DND-41 (cell line): ENCODE measurements around the gene CCDC106.

Experiments
- ATAC-seq: fragments of 200-7000 bp; cut with Tn5 transposase; 3 replicates; pipeline ENCODE4 v1.9.1; 2021; ENCODE audit warnings: low read depth; ENCODE audit not compliant: insufficient read depth
- DNase-seq: peaks from one replicate; pipeline ENCODE4 v3.0.0-alpha.2; 2020
- H2AFZ ChIP-seq: 2 replicates; pipeline ENCODE4 v1.6.0; 2012; ENCODE audit warnings: low read depth, low read length
- H3K27ac ChIP-seq: 2 replicates; pipeline ENCODE4 v1.5.1; 2012; ENCODE audit warnings: low read length, inconsistent platforms
- H3K27me3 ChIP-seq: fragments of 200-600 bp; sonication (generic); 2 replicates; pipeline ENCODE4 v1.6.0; 2012; ENCODE audit warnings: low read length, mild to moderate bottlenecking, inconsistent platforms; ENCODE audit not compliant: insufficient read depth, poor library complexity
- H3K36me3 ChIP-seq: 2 replicates; pipeline ENCODE4 v1.5.1; 2012; ENCODE audit warnings: low read length, inconsistent platforms; ENCODE audit not compliant: insufficient read depth
- H3K4me1 ChIP-seq: 2 replicates; pipeline ENCODE4 v1.5.1; 2012; ENCODE audit warnings: mild to moderate bottlenecking, low read length; ENCODE audit not compliant: insufficient read depth
- H3K4me2 ChIP-seq: 2 replicates; pipeline ENCODE4 v1.6.0; 2012; ENCODE audit warnings: mild to moderate bottlenecking, moderate library complexity, low read length, inconsistent platforms; ENCODE audit not compliant: insufficient read depth
- H3K4me3 ChIP-seq, 2 experiments: fragments of 200-600 bp in 1 of 2; shearing (Covaris generic) in 1 of 2; 2 replicates each; pipeline ENCODE4 v1.5.1; 2012 to 2016; ENCODE audit warnings: inconsistent platforms in 2 of 2, low read length in 2 of 2, mild to moderate bottlenecking in 2 of 2, low read depth in 1 of 2, moderate library complexity in 1 of 2
- H3K79me2 ChIP-seq: 2 replicates; pipeline ENCODE4 v1.6.0; 2012; ENCODE audit warnings: low read length, inconsistent platforms; ENCODE audit not compliant: insufficient read depth
- H3K9ac ChIP-seq: 2 replicates; pipeline ENCODE4 v1.6.0; 2012; ENCODE audit warnings: low read depth, mild to moderate bottlenecking, inconsistent platforms, low read length, moderate library complexity
- H3K9me3 ChIP-seq: 2 replicates; pipeline ENCODE4 v1.5.1; 2012; ENCODE audit warnings: low read length, moderate library complexity, mild to moderate bottlenecking, inconsistent platforms; ENCODE audit not compliant: insufficient read depth, severe bottlenecking
- H4K20me1 ChIP-seq: 2 replicates; pipeline ENCODE4 v1.6.0; 2012; ENCODE audit warnings: low read length; ENCODE audit not compliant: insufficient read depth
- CTCF ChIP-seq: IDR thresholded peaks from 2 replicates; pipeline ENCODE4 v1.5.1; 2012; ENCODE audit warnings: borderline replicate concordance, low read length, moderate library complexity, mild to moderate bottlenecking; ENCODE audit not compliant: poor library complexity, severe bottlenecking; ENCODE audit errors: extremely low read depth
- EZH2 ChIP-seq: IDR thresholded peaks from 3 replicates; pipeline ENCODE4 v1.6.1; 2012; ENCODE audit warnings: borderline replicate concordance, low read depth, mild to moderate bottlenecking, moderate library complexity, low read length, inconsistent platforms; ENCODE audit not compliant: severe bottlenecking

The CCDC106 gene

GRCh38 chr19:55674459-55674840 is 26.4 kb downstream of the CCDC106 start:
- Histone ChIP-seq H4K20me1 (peaks cover 75% of the 10 kb centered on the region), H3K27me3 (no peaks in the 10 kb centered on the region), H3K4me1 (peaks cover 64% of the 10 kb centered on the region), H2AFZ (no peak overlapping the region), H3K4me3 (peak overlapping the region; percentile 14 to 87; a peak in 3 of 4 replicates), H3K79me2 (peaks cover 87% of the 10 kb centered on the region), H3K4me2 (peak overlapping the region; percentile 94), H3K9ac (peak overlapping the region; percentile 93), H3K27ac (no peak overlapping the region), H3K36me3 (peaks cover 69% of the 10 kb centered on the region), H3K9me3 (no peaks in the 10 kb centered on the region)
- no peak for ATAC-seq
- no peak for DNase-seq
- TF ChIP-seq CTCF (no peak), EZH2 (no peak)

- ATAC-seq (peak; percentile 93), DNase-seq (peak; percentile 98)
- peaks cover 69% of the 10 kb centered on the region for H3K36me3 ChIP-seq
- peak within 1 kb of the TSS; percentile 73 for H3K27ac ChIP-seq
- H3K4me1 ChIP-seq, result peaks cover 60% of the 10 kb centered on the region
- H3K27me3 ChIP-seq, result no peaks in the 10 kb centered on the region
- no peak for TF ChIP-seq CTCF
- TF ChIP-seq EZH2, result no peak
- H3K9ac ChIP-seq, result peak within 1 kb of the TSS; percentile 93
- H3K4me2 ChIP-seq, result peak within 1 kb of the TSS; percentile 94
- H3K79me2 ChIP-seq, result peaks cover 87% of the 10 kb centered on the region
- H3K4me3 ChIP-seq, result peak within 1 kb of the TSS; percentile 87 to 97
- H2AFZ ChIP-seq, result peak within 1 kb of the TSS; percentile 71
- peaks cover 75% of the 10 kb centered on the region for H4K20me1 ChIP-seq
- H3K9me3 ChIP-seq, result no peaks in the 10 kb centered on the region
These were observed 27.0 kb downstream of the CCDC106 start, which contains the start of gene EPN1 for GRCh38 chr19:55674841-55675660. Gene EPN1, plus strand, starts transcription at chr19:55675226. Its CDS starts 3,402 bp downstream, at chr19:55678628.

GRCh38 chr19:55675661-55676354 is 27.8 kb downstream of the CCDC106 start:
- peaks cover 69% of the 10 kb centered on the region for H3K36me3 ChIP-seq

More at GRCh38 chr19:55675661-55676354, 27.8 kb downstream of the CCDC106 start:
- peaks cover 71% of the 10 kb centered on the region for H4K20me1 ChIP-seq
- H3K27ac ChIP-seq, result peak overlapping the region; percentile 73
- peak overlapping the region; percentile 87 to 97 for H3K4me3 ChIP-seq
- no peak for ATAC-seq
- no peaks in the 10 kb centered on the region for H3K27me3 ChIP-seq
- DNase-seq, result no peak
- TF ChIP-seq CTCF, result no peak
- TF ChIP-seq EZH2, result no peak
- H3K79me2 ChIP-seq, result peaks cover 87% of the 10 kb centered on the region
- H3K4me1 ChIP-seq, result peaks cover 53% of the 10 kb centered on the region
- H3K9me3 ChIP-seq, result no peaks in the 10 kb centered on the region
- H3K9ac ChIP-seq, result peak overlapping the region; percentile 93
- H2AFZ ChIP-seq, result peak overlapping the region; percentile 71
- H3K4me2 ChIP-seq, result peak overlapping the region; percentile 94
